Fibroblast of lung (primary cell): ENCODE data around the gene PDXK. TPM values are rescaled to one million over a fixed set of nuclear protein-coding genes. Genes with fewer than 3 reads are reported as not detected.

Experiments
- DNase-seq, 2 donors: peaks; one replicate each; pipeline versions ENCODE4 v3.0.0 to v3.0.0-alpha.2; 2010; ENCODE audit warnings: low read depth in 2 of 2
- H2AFZ ChIP-seq: 2 replicates; pipeline ENCODE4 v1.5.1; 2012; ENCODE audit warnings: low read length, control low read depth, inconsistent platforms
- H3K27ac ChIP-seq: 2 replicates; pipeline ENCODE4 v1.5.1; 2011; ENCODE audit warnings: low read length, control low read depth; ENCODE audit not compliant: insufficient read depth
- H3K27me3 ChIP-seq: 2 replicates; pipeline ENCODE4 v1.5.1; 2011; ENCODE audit warnings: mild to moderate bottlenecking, low read length; ENCODE audit not compliant: control insufficient read depth, insufficient read depth
- H3K36me3 ChIP-seq: 2 replicates; pipeline ENCODE4 v1.5.1; 2011; ENCODE audit warnings: low read length; ENCODE audit not compliant: control insufficient read depth, insufficient read depth
- H3K4me1 ChIP-seq: 2 replicates; pipeline ENCODE4 v1.5.1; 2011; ENCODE audit warnings: low read length; ENCODE audit not compliant: control insufficient read depth, insufficient read depth; ENCODE audit errors: extremely low read depth
- H3K4me2 ChIP-seq: 2 replicates; pipeline ENCODE4 v1.5.1; 2011; ENCODE audit warnings: low read length, control low read depth; ENCODE audit not compliant: insufficient read depth; ENCODE audit errors: extremely low read depth
- H3K4me3 ChIP-seq, 4 experiments: fragments of 200-600 bp in 1 of 4; sonication (generic) in 1 of 4; replicated peaks in 1 of 4; 2 replicates each; pipeline ENCODE4 v1.5.1; 2011 to 2016; ENCODE audit warnings: low read length in 4 of 4, low read depth in 3 of 4, mild to moderate bottlenecking in 3 of 4, control low read depth in 2 of 4, inconsistent platforms in 1 of 4, mixed read lengths in 1 of 4; ENCODE audit not compliant: insufficient read depth in 1 of 4; ENCODE audit errors: control extremely low read depth in 1 of 4
- H3K79me2 ChIP-seq: 2 replicates; pipeline ENCODE4 v1.5.1; 2012; ENCODE audit warnings: mild to moderate bottlenecking, low read length, inconsistent platforms; ENCODE audit not compliant: control insufficient read depth, insufficient read depth
- H3K9ac ChIP-seq: 2 replicates; pipeline ENCODE4 v1.5.1; 2011; ENCODE audit warnings: mild to moderate bottlenecking, low read length, control low read depth; ENCODE audit not compliant: insufficient read depth
- H3K9me3 ChIP-seq: 2 replicates; pipeline ENCODE4 v1.5.1; 2012; ENCODE audit warnings: low read depth, low read length; ENCODE audit not compliant: control insufficient read depth, insufficient read depth
- H4K20me1 ChIP-seq: 2 replicates; pipeline ENCODE4 v1.5.1; 2011; ENCODE audit warnings: low read length; ENCODE audit not compliant: control insufficient read depth, insufficient read depth; ENCODE audit errors: extremely low read depth
- CTCF ChIP-seq, 2 donors: IDR thresholded peaks in 1 of 2; conservative IDR thresholded peaks in 1 of 2; 1 replicate in 1 of 2; 2 replicates in 1 of 2; pipeline ENCODE4 v1.5.1; 2011 to 2012; ENCODE audit warnings: low read length in 2 of 2, control low read depth in 1 of 2, inconsistent platforms in 1 of 2, low read depth in 1 of 2, mild to moderate bottlenecking in 1 of 2
- EZH2 ChIP-seq: IDR thresholded peaks from 2 replicates; pipeline ENCODE4 v1.5.1; 2012; ENCODE audit warnings: low read length, control low read depth, mild to moderate bottlenecking; ENCODE audit errors: missing control alignments
- polyA plus RNA-seq, 2 donors: library from polyadenylated mRNA; depleted of rRNA in 1 of 2; stranded (reverse) in 1 of 2; unstranded in 1 of 2; fragments of >200 nt; gene quantifications; 2 replicates each; pipeline ENCODE4 v1.2.1, GENCODE V29; 2011 to 2012; ENCODE audit warnings: missing spikeins in 1 of 2
- total RNA-seq: library from RNA; depleted of rRNA; stranded (reverse); fragments of >200 nt; gene quantifications from 2 replicates; pipeline ENCODE4 v1.2.1, GENCODE V29; 2014

Gene PDXK
- total and polyA plus RNA-seq, 2 donors (not counting 1 experiment from before 2014, with no cell fraction given) = 47.4 to 146 TPM

- no peak overlapping the region for H2AFZ ChIP-seq
- no peaks in the 10 kb centered on the region for H3K27me3 ChIP-seq
- no peaks in the 10 kb centered on the region for H3K79me2 ChIP-seq
- H3K36me3 ChIP-seq = peaks cover 1% of the 10 kb centered on the region
- no peak overlapping the region for H3K27ac ChIP-seq
- peak; percentile 34 to 55 for DNase-seq
- H3K9me3 ChIP-seq = no peaks in the 10 kb centered on the region
- no peaks in the 10 kb centered on the region for H4K20me1 ChIP-seq
- peaks cover 4% of the 10 kb centered on the region for H3K4me1 ChIP-seq
- H3K4me2 ChIP-seq = peak overlapping the region; percentile 64
- no peak overlapping the region for H3K9ac ChIP-seq
- no peak overlapping the region for H3K4me3 ChIP-seq
- TF ChIP-seq EZH2 = no peak
- peak; percentile 93 to 95 for TF ChIP-seq CTCF (conservative IDR thresholded peaks at IDR 0.05 in 1 of 2, IDR thresholded peaks at IDR 0.05 in 1 of 2; ENCODE audit: low read depth in 1 of 2, low read length in 2 of 2)
Measured at GRCh38 chr21:43810505-43811261, 91.8 kb downstream of the PDXK start.

GRCh38 chr21:43811262-43812105, 92.6 kb downstream of the PDXK start:
- Histone ChIP-seq H3K4me3 (no peak overlapping the region), H3K4me2 (no peak overlapping the region), H3K27ac (no peak overlapping the region), H4K20me1 (no peaks in the 10 kb centered on the region), H3K79me2 (no peaks in the 10 kb centered on the region), H3K27me3 (no peaks in the 10 kb centered on the region), H3K4me1 (peaks cover 4% of the 10 kb centered on the region), H3K9me3 (no peaks in the 10 kb centered on the region), H2AFZ (no peak overlapping the region), H3K9ac (no peak overlapping the region), H3K36me3 (no peaks in the 10 kb centered on the region)
- no peak for TF ChIP-seq CTCF (conservative IDR thresholded peaks at IDR 0.05 in 1 of 2, IDR thresholded peaks at IDR 0.05 in 1 of 2; ENCODE audit: low read depth in 1 of 2, low read length in 2 of 2)
- no peak for TF ChIP-seq EZH2
- DNase-seq = no peak

Other genes with a start within 250 kb of the PDXK start
- 1.2 and 1.8 TPM in 2 replicates for gene HSF2BP, start 59.6 kb upstream of the PDXK start, total RNA-seq
- 0.60 and 0.70 TPM in 2 replicates for gene HSF2BP, start 59.6 kb upstream of the PDXK start, polyA plus RNA-seq
- gene RRP1B, start 59.6 kb upstream of the PDXK start, total RNA-seq = 16.9 and 20.3 TPM in 2 replicates
- 11.7 and 17.7 TPM in 2 replicates for gene RRP1B, start 59.6 kb upstream of the PDXK start, polyA plus RNA-seq
- gene CSTB, start 57.2 kb downstream of the PDXK start, total RNA-seq = 9.8 and 24.8 TPM in 2 replicates
- gene CSTB, start 57.2 kb downstream of the PDXK start, polyA plus RNA-seq = 72.5 and 120 TPM in 2 replicates
- gene RRP1, start 70.4 kb downstream of the PDXK start, total RNA-seq = 12.7 and 14.4 TPM in 2 replicates
- 8.6 and 14.0 TPM in 2 replicates for gene RRP1, start 70.4 kb downstream of the PDXK start, polyA plus RNA-seq
- 28.8 and 44.9 TPM in 2 replicates for gene AGPAT3, start 146.1 kb downstream of the PDXK start, total RNA-seq
- gene AGPAT3, start 146.1 kb downstream of the PDXK start, polyA plus RNA-seq = 29.4 and 39.0 TPM in 2 replicates